NCI-H82 treated with DMSO at 0.1 percent for 48 hours (cell line): ENCODE results near the gene FAM237B.
"Not testable (repeated sequence)": the region's sequence is repeated elsewhere in the genome, so short reads cannot be mapped to it uniquely, and the experiment has no call there.

Source experiments
- DNase-seq: peaks from one replicate; lab custom pipeline; 2025; ENCODE audit not compliant: unreplicated experiment; lab: John Stamatoyannopoulos, UW

The FAM237B gene

GRCh38 chr7:90320801-90321494 is at the start of gene FAM237B:
TSS of gene FAM237B (minus strand) at chr7:90321304. CDS start at chr7:90319748, 1,556 bp downstream.
- no peak for DNase-seq

- no peak for DNase-seq
Observed at GRCh38 chr7:90351987-90352386, 30.9 kb upstream of the FAM237B start.

- not testable (repeated sequence) for DNase-seq
Observed at GRCh38 chr7:90350032-90350431, 28.9 kb upstream of the FAM237B start.

- no peak for DNase-seq
Observed at GRCh38 chr7:90349305-90349704, 28.2 kb upstream of the FAM237B start.

GRCh38 chr7:90347759-90348158 is 26.7 kb upstream of the FAM237B start:
- no peak for DNase-seq

GRCh38 chr7:90346336-90347125 is 25.4 kb upstream of the FAM237B start, which contains the start of gene GTPBP10:
TSS of gene GTPBP10 (plus strand) at chr7:90346716. CDS start at chr7:90346742, 26 bp downstream.
- peak; percentile 75 for DNase-seq

GRCh38 chr7:90345595-90346335 is 24.7 kb upstream of the FAM237B start:
- peak; percentile 34 for DNase-seq

GRCh38 chr7:90345016-90345415 is 23.9 kb upstream of the FAM237B start:
- DNase-seq, result no peak

- DNase-seq, result no peak
Observed at GRCh38 chr7:90337106-90337505, 16.0 kb upstream of the FAM237B start.

- not testable (repeated sequence) for DNase-seq
Observed at GRCh38 chr7:90334926-90335325, 13.8 kb upstream of the FAM237B start.

GRCh38 chr7:90334193-90334843 is 13.2 kb upstream of the FAM237B start:
- no peak for DNase-seq

GRCh38 chr7:90326500-90326899 is 5.4 kb upstream of the FAM237B start:
- DNase-seq, result peak; percentile 76

- DNase-seq, result no peak
Observed at GRCh38 chr7:90322837-90323236, 1.7 kb upstream of the FAM237B start.

GRCh38 chr7:90320418-90320800 is 695 bp downstream of the FAM237B start:
- no peak for DNase-seq

GRCh38 chr7:90320014-90320413 is 1.1 kb downstream of the FAM237B start:
- DNase-seq, result no peak

GRCh38 chr7:90313907-90314306 is 7.2 kb downstream of the FAM237B start:
- no peak for DNase-seq

- DNase-seq, result no peak
Observed at GRCh38 chr7:90312745-90313144, 8.4 kb downstream of the FAM237B start.

GRCh38 chr7:90311175-90311574 is 9.9 kb downstream of the FAM237B start:
- DNase-seq, result no peak

GRCh38 chr7:90309872-90310271 is 11.2 kb downstream of the FAM237B start:
- no peak for DNase-seq

- DNase-seq, result no peak
Observed at GRCh38 chr7:90303241-90303640, 17.9 kb downstream of the FAM237B start.
